Measurements from ENCODE around the gene RRAGD.

RRAGD gene

DNA sequence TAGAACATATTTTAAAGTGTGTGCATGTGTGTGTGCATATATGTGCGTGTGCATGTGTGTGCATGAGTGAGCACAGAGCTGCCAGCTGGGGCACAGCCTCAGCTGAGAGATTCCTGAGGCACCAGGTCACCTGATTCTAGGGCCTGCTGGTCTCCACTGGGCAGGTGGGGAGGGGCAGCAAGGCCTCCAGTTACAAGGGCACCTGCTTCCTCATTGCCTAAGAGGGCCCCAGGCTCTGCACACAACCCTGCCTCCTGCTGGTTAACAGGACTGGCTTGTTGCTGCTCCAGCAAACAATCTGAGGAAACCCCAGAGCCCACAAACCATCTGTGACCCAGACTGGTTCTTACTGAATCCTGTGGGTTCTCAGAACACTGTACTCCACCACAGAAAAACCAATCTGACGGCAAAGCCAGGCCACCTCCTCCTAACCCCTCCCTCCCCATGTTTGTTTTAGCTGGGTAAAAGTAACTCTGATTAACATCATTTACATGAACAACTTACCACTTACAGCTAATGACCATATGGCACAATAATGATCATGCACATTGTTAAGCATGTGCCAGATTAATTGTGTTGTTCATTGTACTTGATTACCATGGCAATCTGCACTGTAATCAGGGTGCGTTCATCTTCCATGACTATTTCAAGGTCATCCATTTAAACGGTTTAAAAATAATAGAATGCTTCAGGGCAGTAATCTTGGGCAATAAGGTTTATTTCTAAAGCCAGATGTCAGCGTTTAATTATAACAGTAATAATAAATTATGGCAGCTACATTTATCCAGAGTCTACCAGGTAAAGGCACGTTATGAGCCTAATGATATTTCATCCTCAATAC is 36.4 kb downstream of the RRAGD start:
- peak; percentile 35 to 44 for DNase-seq (ENCODE audit: low read depth in 2 of 2)

DNA sequence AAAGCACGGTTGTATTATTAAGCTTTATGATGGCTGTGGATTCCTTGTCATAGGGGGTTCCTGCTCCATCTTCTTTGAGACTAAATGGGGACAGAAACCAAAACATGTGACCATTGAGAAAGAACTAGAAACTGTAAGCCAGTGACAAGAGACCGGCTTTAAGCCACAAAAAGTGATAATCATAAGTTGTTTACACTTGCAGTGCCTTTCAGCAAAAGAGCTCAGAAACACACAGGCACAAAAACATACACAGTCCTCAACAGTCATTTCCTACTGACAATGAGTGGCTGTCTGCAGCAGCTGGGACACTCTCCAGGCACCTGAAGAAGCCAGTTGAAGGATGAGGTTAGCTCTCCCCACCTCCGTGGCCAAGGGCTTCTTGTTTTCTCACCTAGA is 39.6 kb downstream of the RRAGD start:
- no peak for DNase-seq (ENCODE audit: low read depth in 2 of 2)

DNA sequence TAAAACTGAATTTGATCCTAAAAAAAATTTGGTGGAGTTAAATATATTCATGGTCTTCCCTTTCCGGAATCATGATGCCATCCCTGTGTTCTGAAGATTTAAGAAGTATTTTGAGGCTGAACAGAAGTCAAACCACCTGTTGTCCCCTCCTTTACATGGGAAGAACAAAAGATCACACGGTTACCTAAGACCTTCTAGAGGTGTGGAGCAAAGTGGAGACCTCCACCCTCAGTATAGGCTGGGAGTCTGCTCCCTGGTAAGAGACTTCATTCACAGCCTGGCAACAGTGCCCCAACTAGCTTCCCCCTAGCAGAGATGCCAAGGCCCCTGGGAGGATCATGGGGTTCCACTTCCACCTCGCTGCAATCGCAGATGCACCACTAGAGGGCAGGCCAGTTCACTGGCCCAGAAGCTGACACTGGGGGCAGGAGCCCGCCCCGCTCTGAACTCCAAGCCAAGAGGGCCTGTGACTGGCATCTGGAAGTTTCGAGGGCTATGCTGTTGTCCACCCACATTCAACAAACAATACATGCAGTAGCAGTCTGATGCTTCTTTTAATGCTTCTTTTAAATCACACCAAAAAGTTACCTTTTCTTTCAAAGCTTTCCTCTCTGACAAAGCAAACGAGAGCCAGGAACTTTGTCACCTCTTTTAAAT is 40.1 kb downstream of the RRAGD start:
- DNase-seq (ENCODE audit: low read depth in 2 of 2): peak; percentile 65

DNA sequence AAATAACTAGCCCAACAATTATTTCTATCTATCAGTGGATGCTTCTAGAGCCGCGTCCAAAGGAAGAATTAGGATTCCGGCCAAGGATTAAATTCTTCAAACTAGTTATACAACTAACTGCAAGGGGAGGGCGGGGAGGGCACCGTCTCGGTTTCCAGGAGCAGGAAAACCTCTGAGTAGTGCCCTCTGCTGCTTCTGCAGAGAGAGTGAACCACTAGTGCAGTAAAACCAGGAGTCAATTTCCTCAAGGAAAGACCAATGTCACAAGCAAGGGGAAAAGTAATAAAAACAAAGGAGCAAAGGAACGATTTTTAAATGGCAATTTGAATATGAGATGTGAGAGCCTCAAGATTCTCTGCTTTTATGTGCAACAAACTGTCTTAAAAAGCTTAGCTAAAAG is 43.1 kb downstream of the RRAGD start:
- DNase-seq (ENCODE audit: low read depth in 2 of 2): no peak

DNA sequence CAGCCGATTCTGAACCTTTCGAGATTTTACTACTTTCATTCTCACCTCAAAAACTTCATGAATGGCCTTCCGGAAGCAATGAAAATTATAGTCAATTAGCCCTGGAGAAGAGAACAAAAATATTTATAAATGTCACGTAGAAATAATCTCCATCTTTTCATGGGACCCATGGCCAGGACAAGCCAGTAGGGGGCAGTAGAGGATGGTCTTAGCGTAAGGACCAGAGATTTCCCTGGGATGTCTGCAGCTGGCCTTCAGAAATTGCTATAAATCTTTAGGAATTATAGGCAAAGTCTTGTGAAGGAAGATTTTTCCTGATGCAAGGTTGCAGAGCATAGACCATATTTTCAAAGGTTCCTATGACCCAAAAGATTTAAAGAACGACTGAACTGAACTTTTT is 44.0 kb downstream of the RRAGD start:
- DNase-seq (ENCODE audit: low read depth in 2 of 2): no peak

DNA sequence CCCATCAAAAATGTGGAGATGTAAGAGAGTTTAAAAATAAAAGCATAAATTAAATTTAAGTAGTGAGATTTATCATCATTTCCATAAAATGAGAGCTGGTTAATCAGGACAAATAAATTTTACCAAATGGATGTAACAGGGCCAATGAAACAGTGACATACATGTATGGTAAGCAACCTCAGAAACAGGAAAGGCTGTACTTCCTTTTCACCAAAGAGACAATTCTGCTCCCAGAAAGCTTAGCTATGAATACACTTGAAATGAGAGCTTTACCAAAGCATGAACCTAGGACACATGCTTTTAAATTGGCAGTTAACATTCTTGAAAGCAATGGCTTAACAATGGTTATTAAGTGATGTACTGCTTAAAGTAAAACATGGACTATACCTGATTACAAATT is 47.5 kb downstream of the RRAGD start:
- no peak for DNase-seq (ENCODE audit: low read depth in 2 of 2)

DNA sequence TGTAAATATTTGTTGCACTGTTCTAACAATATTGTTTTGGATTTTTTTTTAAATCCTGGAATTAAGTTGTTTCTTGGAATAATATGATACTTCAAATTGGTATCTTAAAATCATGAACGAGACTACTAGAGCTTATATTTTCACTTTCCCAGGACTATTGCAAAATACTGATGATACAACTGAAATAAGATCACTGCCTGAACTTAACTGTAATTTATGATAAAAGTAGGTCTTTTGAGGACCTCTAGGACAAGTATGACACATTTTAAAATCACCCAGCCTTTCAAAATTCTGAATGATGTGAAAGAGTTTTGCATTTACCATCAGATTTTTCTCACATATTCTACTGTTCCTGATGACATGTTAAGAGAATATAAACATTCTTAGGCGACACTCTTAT is 50.9 kb downstream of the RRAGD start:
- DNase-seq (ENCODE audit: low read depth in 2 of 2): no peak

DNA sequence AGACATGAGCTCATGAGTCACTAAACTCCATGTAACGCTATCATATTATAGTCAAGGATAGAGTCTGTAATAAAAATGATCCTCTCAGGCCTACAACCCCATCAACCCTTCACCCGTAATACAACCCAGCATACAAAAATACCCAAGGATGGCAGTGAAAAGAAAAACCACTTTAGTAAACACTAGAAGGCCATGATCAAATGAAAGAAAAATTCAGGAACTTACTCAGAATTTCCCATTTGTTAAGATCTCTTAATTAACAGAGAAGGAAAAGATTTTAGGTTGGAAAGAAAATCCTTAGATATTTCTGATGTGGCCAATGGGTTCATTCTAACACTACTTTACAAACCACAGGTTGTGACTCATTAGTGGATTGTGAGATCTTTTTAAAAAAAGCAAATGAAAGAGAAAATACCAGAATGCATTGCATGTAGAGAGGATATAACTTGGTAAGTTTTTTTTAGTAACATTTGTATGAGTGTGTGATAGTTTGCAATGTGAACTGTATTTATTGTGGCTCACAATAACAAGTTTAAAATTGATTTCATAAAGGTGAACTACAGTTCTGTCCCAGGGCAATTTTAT is 51.6 kb downstream of the RRAGD start:
- DNase-seq (ENCODE audit: low read depth in 2 of 2): no peak

DNA sequence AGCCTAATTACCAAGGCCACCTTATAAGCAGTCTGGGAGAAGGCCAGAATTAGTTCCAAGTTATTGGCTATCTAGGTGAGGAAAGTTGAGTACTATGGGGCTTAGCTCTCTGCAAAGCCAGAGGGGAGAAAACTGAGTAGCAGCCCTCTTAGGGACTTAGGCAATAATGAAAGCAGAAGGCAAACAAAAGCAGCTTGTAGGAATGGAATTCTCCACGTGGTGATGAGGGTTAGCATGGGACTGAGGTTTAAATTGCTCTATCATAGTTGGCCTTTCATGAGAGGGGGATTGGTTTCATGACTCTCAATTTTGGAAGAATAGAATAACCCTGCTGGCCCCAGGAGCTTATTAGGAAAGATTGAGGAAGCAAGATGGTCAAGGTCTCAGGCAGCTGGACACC is 52.5 kb downstream of the RRAGD start:
- DNase-seq (ENCODE audit: low read depth in 2 of 2): no peak

DNA sequence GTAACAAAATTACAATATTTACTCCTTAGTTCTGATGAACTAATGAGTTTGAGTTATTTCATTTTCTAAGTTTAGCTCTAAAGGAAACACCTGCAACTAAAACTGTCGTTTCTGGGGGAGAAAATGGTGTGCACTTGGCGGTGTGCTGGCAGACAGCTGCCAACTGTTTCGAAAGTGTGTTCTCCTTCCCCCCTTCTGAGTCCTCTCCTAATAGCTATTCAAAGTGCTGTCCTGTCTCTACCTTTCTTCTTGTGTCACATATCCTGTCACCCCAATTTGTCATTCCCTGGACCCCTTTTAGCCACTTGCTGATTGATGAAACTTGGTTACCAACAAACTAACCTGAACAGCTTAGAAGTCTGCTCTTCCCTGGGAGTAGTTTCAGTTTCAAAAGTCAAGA is 54.7 kb downstream of the RRAGD start:
- no peak for DNase-seq (ENCODE audit: low read depth in 2 of 2)

DNA sequence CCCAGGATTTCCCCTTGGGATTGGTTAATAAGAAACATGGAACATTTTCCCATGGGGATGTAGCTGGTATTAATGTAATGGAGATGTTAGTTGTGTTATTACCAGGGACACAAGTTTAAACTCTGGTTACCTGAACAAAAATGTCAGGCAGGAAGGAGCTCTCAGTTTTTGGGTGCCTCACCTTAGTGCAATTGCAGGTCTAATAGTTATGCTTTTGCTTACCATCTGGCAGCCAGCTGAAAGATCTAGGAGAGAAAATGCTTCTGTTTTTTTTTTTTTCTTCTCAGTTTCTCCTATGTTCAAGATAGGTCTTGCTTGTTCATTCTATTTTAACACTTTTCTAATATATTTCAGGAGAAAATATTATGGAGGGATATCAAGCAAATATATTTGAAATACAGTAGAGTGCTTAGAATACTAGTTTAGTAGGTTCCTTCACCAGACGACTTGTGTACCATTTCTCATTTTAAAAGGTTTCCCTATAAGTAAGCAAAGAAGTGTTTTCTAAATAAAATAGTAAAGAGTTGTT is 55.4 kb downstream of the RRAGD start:
- DNase-seq (ENCODE audit: low read depth in 2 of 2): no peak

DNA sequence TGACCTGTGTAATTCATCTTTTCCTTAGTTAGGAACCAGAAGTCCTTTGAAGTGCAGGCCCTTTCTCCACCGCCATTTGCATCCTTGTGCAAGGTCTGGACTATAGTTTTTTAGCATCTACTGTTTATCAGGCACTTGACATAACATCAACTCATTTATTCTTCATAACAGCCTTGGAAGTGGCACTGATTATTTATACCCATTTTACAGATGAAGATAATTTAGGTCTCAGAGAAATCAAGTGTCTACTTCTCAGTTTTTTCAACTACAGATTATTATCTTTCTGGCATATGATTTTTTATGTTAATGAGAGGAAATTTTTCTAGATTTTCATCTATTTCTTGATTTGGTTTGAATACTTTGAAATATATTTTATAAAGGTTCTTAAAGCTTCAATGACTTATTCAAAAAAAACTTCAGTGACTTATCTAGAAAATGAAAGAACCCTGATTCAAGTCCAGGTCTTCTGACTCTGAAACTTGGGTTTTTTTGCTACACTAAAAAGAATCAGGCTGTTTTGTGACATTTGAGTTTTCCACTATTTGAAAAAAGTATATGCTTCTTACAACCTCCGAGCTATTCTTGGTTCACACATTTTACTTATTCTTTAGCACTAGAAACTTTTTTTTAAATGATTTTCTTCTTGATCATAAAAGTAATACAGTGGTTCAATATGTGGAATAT is 56.4 kb downstream of the RRAGD start:
- DNase-seq (ENCODE audit: low read depth in 2 of 2): no peak

DNA sequence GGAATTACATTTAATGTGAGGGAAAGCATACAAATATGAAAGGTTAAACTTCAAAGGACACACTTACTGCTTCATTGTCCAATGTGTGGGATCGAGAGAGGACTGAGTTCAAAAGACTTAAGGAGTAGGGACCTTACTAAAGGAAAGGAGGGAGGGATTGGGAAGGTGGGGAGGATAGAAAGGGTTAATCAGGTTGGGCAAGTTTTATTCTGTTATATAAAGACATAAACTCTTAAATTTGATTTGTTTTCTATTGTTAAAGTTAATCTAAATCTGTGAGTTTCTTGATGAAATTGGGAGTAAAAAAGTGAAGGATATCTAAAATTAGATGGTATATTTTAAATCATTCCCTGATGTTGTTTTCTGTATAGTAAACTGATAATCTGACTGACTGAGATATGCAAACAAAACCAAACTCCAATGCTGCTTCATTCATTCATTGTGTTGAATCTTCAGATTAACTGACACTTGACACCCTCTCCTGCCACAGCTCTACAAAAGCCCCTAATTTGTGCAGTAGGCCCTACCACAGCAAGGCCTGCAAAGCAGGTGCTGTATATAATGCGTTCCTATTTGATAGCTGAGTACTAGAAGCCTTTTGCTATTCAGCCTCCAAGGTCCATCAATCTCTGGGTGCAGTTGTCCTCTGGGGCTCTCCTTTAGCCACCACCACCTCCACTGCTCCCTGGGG is 58.2 kb downstream of the RRAGD start:
- DNase-seq (ENCODE audit: low read depth in 2 of 2): no peak

DNA sequence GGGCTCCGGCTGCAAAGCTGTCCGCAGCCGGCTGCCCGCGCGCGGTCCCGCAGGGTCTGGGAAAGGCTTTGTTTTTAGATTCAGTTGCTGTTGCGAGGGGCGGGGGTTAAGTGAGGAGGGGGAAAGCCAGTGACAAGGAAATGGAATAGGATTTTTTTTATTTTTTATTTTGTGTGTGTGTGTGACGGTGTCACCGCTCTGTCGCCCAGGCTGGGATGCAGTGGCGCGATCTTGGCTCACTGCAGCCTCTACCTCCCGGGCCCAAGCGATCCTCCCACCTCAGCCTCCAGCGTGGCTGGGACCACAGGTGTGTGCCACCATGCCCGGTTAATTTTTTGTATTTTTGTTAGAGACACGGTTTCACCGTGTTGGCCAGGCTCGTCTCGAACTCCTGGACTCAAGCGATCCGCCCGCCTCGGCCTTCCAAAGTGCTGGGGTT is 58.9 kb downstream of the RRAGD start:
- DNase-seq (ENCODE audit: low read depth in 2 of 2): no peak

DNA sequence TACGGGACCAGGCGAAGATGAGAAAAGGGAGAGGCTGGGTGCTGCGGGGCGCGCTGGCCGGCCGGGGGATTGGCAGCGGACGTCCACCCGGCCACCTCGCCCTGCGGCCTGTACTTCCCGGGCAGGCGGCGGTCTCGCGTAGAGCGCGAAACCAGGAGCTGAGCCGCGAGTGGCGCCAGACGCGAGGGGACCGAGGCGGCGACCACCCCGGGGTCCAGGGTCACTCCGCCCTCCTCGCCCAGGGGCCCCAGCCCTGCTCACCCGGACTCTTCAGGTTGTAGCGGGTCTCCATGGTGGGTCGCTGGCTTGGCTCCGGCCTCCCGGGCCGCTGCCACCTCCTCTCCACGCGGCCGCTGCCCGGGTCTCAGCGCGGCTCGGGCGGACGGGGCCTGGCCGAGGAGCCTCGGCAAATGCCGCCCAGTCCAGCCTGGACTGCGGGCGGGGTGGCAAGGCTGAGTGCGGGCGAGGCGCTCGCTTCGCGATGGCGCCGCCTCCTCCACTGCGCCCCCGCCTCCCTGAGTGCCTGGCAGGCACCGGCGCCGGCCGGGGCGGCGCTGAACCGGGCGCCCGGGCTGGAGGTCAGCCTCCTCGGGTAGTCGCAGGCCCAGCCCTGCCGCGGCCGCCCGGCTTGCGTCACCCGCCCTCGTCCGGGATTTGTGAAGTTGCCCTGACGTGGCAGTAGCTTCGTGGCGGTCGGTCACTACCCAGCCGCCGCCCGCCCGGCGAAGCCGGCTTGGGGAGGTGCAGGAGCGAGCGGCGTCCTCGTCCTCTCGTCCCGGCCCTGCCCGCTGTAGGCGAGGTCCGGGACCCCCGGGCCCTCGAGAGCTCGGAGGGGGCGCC is 59.6 kb downstream of the RRAGD start, which contains the start of gene UBE2J1:
Gene UBE2J1 (minus strand): TSS at position 445 of the 840 bp plus-strand sequence. CDS start 153 bp downstream, at position 292.
- DNase-seq (ENCODE audit: low read depth in 2 of 2): peak; percentile 42 to 62

DNA sequence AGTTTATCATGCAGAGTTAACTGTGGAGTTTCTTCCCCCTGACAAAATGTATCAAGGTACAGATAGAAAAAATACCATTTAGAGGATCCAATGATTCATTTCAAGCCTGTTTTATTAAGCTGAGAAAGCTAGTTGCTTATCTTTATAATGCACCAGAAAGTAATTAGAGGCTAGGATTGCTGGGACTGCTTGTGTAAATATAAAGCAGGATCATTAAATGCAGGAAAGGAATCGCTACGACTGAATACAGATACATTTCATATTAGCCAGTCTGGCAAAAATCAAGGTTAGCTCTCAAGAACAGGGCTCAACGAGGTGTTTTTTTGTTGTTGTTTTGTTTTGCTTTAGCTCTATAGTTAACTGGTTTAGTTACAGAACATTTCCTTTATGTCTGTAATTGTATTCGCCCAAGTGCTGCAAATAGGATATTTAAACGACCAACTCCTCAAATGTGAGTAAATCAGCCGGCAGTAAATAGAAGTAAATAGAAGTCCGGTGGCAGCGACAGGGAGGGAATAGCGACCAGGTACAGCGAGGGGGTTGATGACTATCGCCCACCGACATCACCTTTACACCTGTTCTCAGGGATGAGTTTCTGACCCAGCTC is 60.3 kb downstream of the RRAGD start:
- no peak for DNase-seq (ENCODE audit: low read depth in 2 of 2)

DNA sequence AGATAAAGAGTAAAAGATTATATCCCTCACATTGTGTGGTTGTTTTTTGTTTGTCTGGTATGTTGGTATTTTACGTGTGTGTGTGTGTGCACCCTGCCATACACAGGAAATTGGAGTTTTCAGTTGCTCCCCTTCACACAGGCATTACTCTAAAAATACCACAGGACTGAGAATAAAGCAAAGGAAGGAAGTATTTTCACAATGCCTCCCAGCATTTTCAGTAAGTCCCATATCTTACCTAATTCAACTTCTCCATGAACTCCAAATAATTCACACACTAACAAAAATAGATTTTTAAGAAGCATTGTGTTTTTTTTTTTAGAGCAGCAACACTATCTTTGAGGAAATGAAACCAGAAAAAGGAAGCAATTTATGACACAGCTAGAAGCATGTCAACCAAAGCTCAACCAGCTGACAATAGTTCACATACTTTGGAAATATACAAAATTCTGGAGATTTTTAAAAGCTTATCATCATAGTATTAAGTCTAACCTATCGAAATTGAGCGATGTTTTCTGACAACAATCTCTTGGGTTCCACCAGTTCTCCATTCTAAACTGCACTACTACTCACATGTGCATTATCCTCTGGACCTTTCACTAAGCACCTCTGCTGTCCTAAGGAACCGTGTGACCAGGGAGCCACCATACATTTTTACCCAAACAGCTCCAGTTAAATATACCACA is 61.6 kb downstream of the RRAGD start:
- DNase-seq (ENCODE audit: low read depth in 2 of 2): no peak

DNA sequence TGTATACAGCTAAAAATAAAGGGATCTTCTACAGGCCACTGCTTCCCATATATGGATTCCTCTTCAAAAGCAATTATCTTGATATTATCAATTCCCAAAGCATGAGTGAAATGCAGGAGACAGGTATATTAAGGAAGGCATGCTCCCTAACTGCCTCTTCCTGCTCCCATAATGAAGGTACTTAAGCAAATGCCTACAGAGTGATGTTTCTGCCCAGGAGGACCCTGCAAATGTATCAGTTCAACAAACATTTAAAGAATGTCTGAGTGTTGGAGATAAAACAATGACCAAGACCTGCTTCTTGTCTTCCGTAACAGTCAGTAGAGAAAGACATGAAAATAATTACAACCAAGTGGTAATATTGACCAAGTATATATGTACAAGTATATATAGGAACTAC is 63.7 kb downstream of the RRAGD start:
- no peak for DNase-seq (ENCODE audit: low read depth in 2 of 2)

DNA sequence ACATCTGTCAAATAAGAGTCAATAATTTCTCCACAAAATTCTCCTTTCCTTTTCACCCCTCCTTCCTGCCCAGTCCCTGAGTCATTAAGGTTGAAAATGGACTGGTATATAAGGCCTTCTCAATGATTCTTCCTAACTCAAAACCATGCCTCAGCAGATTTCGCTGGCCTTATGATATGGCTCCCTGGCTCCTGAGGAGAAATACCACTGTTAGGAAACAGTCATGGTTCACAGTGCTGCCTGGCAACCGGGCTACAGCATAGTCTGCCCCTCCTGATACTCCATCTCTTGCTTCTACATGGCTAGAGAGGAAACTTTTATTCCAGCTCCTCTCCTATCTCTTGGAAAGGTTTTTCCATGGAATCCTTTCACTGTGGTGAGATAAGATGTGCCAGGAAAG is 64.2 kb downstream of the RRAGD start:
- no peak for DNase-seq (ENCODE audit: low read depth in 2 of 2)

DNA sequence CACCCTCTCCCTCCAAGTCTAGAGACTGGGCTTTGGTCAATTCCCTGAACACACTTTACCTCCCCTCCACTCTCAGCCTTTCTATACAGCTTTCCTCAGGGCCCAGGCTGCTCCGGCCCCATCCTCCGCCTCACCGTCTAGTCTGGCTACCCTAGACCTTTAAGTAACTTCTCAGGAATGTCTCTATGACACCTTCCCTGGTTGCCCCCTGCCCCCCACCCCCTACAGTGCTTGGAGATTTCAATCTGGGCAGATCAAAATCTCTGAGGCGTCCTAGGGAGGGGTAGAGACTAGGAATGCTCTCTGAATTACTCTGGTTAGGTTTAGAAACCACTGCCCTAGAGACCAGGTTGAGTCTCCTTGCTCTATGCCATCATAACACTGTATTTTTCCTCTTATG is 65.6 kb downstream of the RRAGD start:
- DNase-seq (ENCODE audit: low read depth in 2 of 2): no peak
